ENCODE data around the gene MEGF6.

DNA sequence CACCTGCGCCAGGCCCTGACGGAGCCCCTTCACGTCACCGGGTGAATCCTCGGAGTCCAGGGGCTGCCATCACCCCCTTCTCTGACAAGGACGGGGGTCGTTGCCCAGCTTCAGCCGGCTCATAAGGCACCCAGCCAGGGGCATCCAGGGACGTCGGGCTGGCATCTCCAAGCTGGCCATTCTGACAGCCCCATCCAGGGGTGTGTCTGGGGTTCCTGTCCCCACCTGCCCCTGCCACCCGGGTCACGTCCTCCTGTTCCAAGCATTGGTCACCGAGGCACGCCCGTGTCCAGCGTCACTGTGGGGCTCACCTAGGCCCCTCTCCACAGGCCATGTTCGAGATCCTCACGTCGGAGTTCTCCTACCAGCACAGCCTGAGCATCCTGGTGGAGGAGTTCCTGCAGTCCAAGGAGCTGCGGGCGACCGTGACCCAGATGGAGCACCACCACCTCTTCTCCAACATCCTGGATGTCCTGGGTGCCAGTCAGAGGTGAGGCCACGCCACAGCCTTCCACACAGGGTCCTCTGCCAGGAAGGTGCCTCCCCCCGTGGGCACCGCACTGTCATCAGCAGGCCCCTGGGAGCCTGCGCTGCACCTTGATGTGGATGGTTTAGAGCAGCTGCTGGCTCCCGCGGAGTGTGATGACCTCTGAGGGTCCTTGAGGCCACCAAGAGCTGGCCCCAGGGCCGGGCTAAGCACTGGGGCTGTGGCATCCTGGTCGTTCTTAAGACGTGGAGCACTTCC is 142.0 kb downstream of the MEGF6 start:
- TF ChIP-seq, protein P1, sequence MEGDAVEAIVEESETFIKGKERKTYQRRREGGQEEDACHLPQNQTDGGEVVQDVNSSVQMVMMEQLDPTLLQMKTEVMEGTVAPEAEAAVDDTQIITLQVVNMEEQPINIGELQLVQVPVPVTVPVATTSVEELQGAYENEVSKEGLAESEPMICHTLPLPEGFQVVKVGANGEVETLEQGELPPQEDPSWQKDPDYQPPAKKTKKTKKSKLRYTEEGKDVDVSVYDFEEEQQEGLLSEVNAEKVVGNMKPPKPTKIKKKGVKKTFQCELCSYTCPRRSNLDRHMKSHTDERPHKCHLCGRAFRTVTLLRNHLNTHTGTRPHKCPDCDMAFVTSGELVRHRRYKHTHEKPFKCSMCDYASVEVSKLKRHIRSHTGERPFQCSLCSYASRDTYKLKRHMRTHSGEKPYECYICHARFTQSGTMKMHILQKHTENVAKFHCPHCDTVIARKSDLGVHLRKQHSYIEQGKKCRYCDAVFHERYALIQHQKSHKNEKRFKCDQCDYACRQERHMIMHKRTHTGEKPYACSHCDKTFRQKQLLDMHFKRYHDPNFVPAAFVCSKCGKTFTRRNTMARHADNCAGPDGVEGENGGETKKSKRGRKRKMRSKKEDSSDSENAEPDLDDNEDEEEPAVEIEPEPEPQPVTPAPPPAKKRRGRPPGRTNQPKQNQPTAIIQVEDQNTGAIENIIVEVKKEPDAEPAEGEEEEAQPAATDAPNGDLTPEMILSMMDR (IDR thresholded peaks at IDR 0.05; ENCODE audit: insufficient read depth, low read length), result no peak
- TF ChIP-seq POLR2AphosphoS5 (IDR thresholded peaks at IDR 0.05; ENCODE audit: low read depth) (no peak), GABPA (IDR thresholded peaks at IDR 0.05; ENCODE audit: low read depth) (no peak), SPI1 (IDR thresholded peaks at IDR 0.05; ENCODE audit: borderline replicate concordance, low read depth) (no peak)
- TF ChIP-seq, protein P2, sequence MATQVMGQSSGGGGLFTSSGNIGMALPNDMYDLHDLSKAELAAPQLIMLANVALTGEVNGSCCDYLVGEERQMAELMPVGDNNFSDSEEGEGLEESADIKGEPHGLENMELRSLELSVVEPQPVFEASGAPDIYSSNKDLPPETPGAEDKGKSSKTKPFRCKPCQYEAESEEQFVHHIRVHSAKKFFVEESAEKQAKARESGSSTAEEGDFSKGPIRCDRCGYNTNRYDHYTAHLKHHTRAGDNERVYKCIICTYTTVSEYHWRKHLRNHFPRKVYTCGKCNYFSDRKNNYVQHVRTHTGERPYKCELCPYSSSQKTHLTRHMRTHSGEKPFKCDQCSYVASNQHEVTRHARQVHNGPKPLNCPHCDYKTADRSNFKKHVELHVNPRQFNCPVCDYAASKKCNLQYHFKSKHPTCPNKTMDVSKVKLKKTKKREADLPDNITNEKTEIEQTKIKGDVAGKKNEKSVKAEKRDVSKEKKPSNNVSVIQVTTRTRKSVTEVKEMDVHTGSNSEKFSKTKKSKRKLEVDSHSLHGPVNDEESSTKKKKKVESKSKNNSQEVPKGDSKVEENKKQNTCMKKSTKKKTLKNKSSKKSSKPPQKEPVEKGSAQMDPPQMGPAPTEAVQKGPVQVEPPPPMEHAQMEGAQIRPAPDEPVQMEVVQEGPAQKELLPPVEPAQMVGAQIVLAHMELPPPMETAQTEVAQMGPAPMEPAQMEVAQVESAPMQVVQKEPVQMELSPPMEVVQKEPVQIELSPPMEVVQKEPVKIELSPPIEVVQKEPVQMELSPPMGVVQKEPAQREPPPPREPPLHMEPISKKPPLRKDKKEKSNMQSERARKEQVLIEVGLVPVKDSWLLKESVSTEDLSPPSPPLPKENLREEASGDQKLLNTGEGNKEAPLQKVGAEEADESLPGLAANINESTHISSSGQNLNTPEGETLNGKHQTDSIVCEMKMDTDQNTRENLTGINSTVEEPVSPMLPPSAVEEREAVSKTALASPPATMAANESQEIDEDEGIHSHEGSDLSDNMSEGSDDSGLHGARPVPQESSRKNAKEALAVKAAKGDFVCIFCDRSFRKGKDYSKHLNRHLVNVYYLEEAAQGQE (IDR thresholded peaks at IDR 0.05; ENCODE audit: insufficient replicate concordance, low read depth), result no peak
